SK-N-SH (cell line): ENCODE measurements around the gene ADRA1B. TPM values are rescaled to one million over a fixed set of nuclear protein-coding genes. Genes with fewer than 3 reads are reported as not detected.

Experiments
- CTCF ChIA-PET: fragments of 300-600, 350-600 bp; formaldehyde crosslinking; extraction: SDS; loops from one replicate; lab custom pipeline; 2021; lab: Yijun Ruan, JAX
- POLR2A ChIA-PET: fragments of 350-600 bp; sonication (Branson Sonifier 250); formaldehyde crosslinking; extraction: SDS; loops from one replicate; lab custom pipeline; 2020; ENCODE audit warnings: antibody characterized with exemption, inconsistent platforms; lab: Yijun Ruan, JAX
- DNase-seq: peaks from one replicate; pipeline ENCODE4 v3.0.0; 2012
- H2AFZ ChIP-seq: fragments of 200-600 bp; sonication (generic); 2 replicates; pipeline ENCODE4 v1.8.1; 2016; ENCODE audit warnings: antibody characterized with exemption, mild to moderate bottlenecking, low read depth
- H3F3A ChIP-seq: fragments of 200-600 bp; sonication (generic); replicated peaks from 2 replicates; pipeline ENCODE3; 2016; ENCODE audit warnings: antibody characterized with exemption, mild to moderate bottlenecking; ENCODE audit not compliant: insufficient read depth
- H3K27ac ChIP-seq, 2 experiments: fragments of 200-500 bp in 1 of 2; fragments of 200-600 bp in 1 of 2; sonication (Bioruptor generic) in 1 of 2; sonication (generic), shearing (Covaris generic) in 1 of 2; 2 replicates each; pipeline versions ENCODE4 v1.5.1 to v1.6.1; 2014 to 2016; ENCODE audit warnings: low read depth in 2 of 2, inconsistent platforms in 1 of 2, low read length in 1 of 2, mild to moderate bottlenecking in 1 of 2, mixed read lengths in 1 of 2
- H3K27me3 ChIP-seq: fragments of 200-600 bp; sonication (generic), shearing (Covaris generic); 2 replicates; pipeline ENCODE4 v1.6.1; 2016; ENCODE audit warnings: mixed run types; ENCODE audit not compliant: insufficient read depth
- H3K36me3 ChIP-seq, 2 experiments: fragments of 200-500 bp in 1 of 2; fragments of 200-600 bp in 1 of 2; sonication (Bioruptor generic) in 1 of 2; sonication (generic) in 1 of 2; replicated peaks in 1 of 2; 2 replicates each; pipeline versions ENCODE3 to v1.5.1; 2014 to 2016; ENCODE audit warnings: low read length in 1 of 2, mild to moderate bottlenecking in 1 of 2; ENCODE audit not compliant: insufficient read depth in 2 of 2, control insufficient read depth in 1 of 2
- H3K4me1 ChIP-seq, 2 experiments: fragments of 200-500 bp in 1 of 2; fragments of 200-600 bp in 1 of 2; sonication (Bioruptor generic) in 1 of 2; sonication (generic), shearing (Covaris generic) in 1 of 2; 2 replicates each; pipeline versions ENCODE4 v1.5.1 to v1.6.1; 2014 to 2016; ENCODE audit warnings: low read depth in 1 of 2, low read length in 1 of 2, mixed run types in 1 of 2; ENCODE audit not compliant: insufficient read depth in 2 of 2, control insufficient read depth in 1 of 2
- H3K4me2 ChIP-seq: fragments of 200-600 bp; sonication (generic), shearing (Covaris generic); 2 replicates; pipeline ENCODE4 v1.6.1; 2017; ENCODE audit warnings: mixed run types
- H3K4me3 ChIP-seq, 2 experiments: fragments of 200-500 bp in 1 of 2; fragments of 200-600 bp in 1 of 2; sonication (Bioruptor generic) in 1 of 2; sonication (generic), shearing (Covaris generic) in 1 of 2; 2 replicates each; pipeline versions ENCODE4 v1.5.1 to v1.8.1; 2014 to 2016; ENCODE audit warnings: low read depth in 2 of 2, inconsistent platforms in 1 of 2, low read length in 1 of 2, mild to moderate bottlenecking in 1 of 2, mixed read lengths in 1 of 2, moderate library complexity in 1 of 2
- H3K79me2 ChIP-seq: fragments of 200-600 bp; sonication (generic); 2 replicates; pipeline ENCODE4 v1.8.1; 2017; ENCODE audit warnings: mild to moderate bottlenecking; ENCODE audit not compliant: insufficient read depth
- H3K9ac ChIP-seq: fragments of 200-600 bp; sonication (generic); 2 replicates; pipeline ENCODE4 v1.6.1; 2017; ENCODE audit warnings: mixed run types
- H3K9me2 ChIP-seq: fragments of 200-600 bp; sonication (generic); 2 replicates; pipeline ENCODE4 v1.6.1; 2017; ENCODE audit warnings: mixed run types
- H3K9me3 ChIP-seq: fragments of 200-600 bp; sonication (generic); 2 replicates; pipeline ENCODE4 v1.6.1; 2017; ENCODE audit warnings: mixed run types, mild to moderate bottlenecking, moderate library complexity
- H4K20me1 ChIP-seq: fragments of 200-600 bp; sonication (generic); 2 replicates; pipeline ENCODE4 v1.6.1; 2017; ENCODE audit warnings: mild to moderate bottlenecking, mixed run types; ENCODE audit not compliant: insufficient read depth
- EP300 ChIP-seq, 2 experiments: IDR thresholded peaks; 2 replicates each; pipeline versions ENCODE4 v1.4.0 to v1.6.1; 2012; ENCODE audit warnings: borderline replicate concordance in 1 of 2, low read depth in 1 of 2, low read length in 1 of 2
- FOXJ3 ChIP-seq: sonication (generic); formaldehyde crosslinking; IDR thresholded peaks from 2 replicates; pipeline ENCODE4 v1.5.1; 2020; ENCODE audit warnings: mild to moderate bottlenecking, missing genetic modification reagents
- GABPA ChIP-seq: IDR thresholded peaks from 2 replicates; pipeline ENCODE4 v1.4.0; 2012; ENCODE audit warnings: low read depth, mild to moderate bottlenecking
- MAX ChIP-seq: IDR thresholded peaks from 2 replicates; pipeline ENCODE4 v1.4.0; 2012; ENCODE audit warnings: low read depth
- NFIC ChIP-seq: IDR thresholded peaks from 2 replicates; pipeline ENCODE4 v1.4.0; 2012; ENCODE audit warnings: borderline replicate concordance
- SIN3A ChIP-seq: IDR thresholded peaks from 2 replicates; pipeline ENCODE4 v1.6.1; 2012; ENCODE audit warnings: low read depth, mild to moderate bottlenecking, low read length, moderate library complexity, borderline replicate concordance
- TAF1 ChIP-seq: IDR thresholded peaks from 2 replicates; pipeline ENCODE4 v1.6.1; 2012; ENCODE audit warnings: low read depth, mild to moderate bottlenecking, low read length, moderate library complexity, borderline replicate concordance
- USF1 ChIP-seq: IDR thresholded peaks from 2 replicates; pipeline ENCODE4 v1.4.0; 2012; ENCODE audit warnings: low read depth, borderline replicate concordance
- USF2 ChIP-seq: fragments of 150-350 bp; IDR thresholded peaks from 2 replicates; pipeline ENCODE4 v1.6.1; 2017; ENCODE audit warnings: antibody characterized with exemption, low read length, low read depth, borderline replicate concordance
- ZBTB33 ChIP-seq: IDR thresholded peaks from 2 replicates; pipeline ENCODE4 v1.4.0; 2012; ENCODE audit warnings: low read depth, borderline replicate concordance
- WGBS: methylation state at CpG from one replicate; pipeline ENCODE4 v1.1.6; 2017; ENCODE audit warnings: low lambda C conversion rate; 5-methylcytosine and 5-hydroxymethylcytosine counted together
- polyA plus RNA-seq, 3 experiments: library from polyadenylated mRNA; depleted of rRNA; stranded (reverse); fragments of >200 nt; gene quantifications; 2 replicates each; pipeline ENCODE4 v1.2.3, GENCODE V29; 2012
- TF ChIP-seq, protein P1 (sequence below): fragments of 200-600 bp; sonication (generic); IDR thresholded peaks from 2 replicates; pipeline ENCODE4 v1.6.1; 2017; ENCODE audit warnings: antibody characterized with exemption, mild to moderate bottlenecking, moderate library complexity
- TF ChIP-seq, protein P2 (sequence below): IDR thresholded peaks from 2 replicates; pipeline ENCODE4; 2012

The ADRA1B gene
- polyA plus RNA-seq, 1 of the 3 experiments (the other 2 are of a cell fraction): 2.2 TPM

DNA sequence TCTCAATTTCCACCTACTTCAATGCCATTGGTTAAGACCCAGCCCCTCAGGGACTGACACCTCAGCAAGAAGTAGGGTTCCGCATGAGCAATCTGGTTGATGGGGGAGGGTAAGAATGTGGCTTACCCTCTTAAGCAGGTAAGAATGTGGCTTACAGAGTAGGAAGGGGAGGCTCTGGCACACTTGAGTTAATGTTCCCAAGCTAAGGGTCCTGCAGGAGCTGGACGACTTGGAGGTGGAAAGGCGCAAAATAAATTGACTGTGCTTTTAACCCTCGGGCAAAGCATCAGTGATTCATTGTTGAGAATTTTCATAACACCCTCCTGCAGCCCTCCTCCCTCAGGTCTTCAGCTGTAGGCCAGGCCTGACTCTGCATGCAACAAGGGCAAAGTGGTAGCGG is 24.9 kb upstream of the ADRA1B start:
- Histone ChIP-seq H3K4me1 (no peaks in the 10 kb centered on the region), H3K9me2 (no peaks in the 10 kb centered on the region)
- POLR2A ChIA-PET: no interaction called here
- TF ChIP-seq ZBTB33 (no peak), EP300 (IDR thresholded peaks at IDR 0.05; ENCODE audit: borderline replicate concordance in 1 of 2, low read depth in 1 of 2, low read length in 1 of 2) (no peak), FOXJ3 (CRISPR knock-in tag) (no peak), SIN3A (no peak), NFIC (no peak), GABPA (no peak), TAF1 (no peak), USF1 (no peak), USF2 (no peak), MAX (no peak)
- TF ChIP-seq, protein P1, sequence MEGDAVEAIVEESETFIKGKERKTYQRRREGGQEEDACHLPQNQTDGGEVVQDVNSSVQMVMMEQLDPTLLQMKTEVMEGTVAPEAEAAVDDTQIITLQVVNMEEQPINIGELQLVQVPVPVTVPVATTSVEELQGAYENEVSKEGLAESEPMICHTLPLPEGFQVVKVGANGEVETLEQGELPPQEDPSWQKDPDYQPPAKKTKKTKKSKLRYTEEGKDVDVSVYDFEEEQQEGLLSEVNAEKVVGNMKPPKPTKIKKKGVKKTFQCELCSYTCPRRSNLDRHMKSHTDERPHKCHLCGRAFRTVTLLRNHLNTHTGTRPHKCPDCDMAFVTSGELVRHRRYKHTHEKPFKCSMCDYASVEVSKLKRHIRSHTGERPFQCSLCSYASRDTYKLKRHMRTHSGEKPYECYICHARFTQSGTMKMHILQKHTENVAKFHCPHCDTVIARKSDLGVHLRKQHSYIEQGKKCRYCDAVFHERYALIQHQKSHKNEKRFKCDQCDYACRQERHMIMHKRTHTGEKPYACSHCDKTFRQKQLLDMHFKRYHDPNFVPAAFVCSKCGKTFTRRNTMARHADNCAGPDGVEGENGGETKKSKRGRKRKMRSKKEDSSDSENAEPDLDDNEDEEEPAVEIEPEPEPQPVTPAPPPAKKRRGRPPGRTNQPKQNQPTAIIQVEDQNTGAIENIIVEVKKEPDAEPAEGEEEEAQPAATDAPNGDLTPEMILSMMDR: no peak
- TF ChIP-seq, protein P2, sequence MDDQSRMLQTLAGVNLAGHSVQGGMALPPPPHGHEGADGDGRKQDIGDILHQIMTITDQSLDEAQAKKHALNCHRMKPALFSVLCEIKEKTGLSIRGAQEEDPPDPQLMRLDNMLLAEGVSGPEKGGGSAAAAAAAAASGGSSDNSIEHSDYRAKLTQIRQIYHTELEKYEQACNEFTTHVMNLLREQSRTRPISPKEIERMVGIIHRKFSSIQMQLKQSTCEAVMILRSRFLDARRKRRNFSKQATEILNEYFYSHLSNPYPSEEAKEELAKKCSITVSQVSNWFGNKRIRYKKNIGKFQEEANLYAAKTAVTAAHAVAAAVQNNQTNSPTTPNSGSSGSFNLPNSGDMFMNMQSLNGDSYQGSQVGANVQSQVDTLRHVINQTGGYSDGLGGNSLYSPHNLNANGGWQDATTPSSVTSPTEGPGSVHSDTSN: no peak
- TF ChIP-seq, all 33 proteins: peak for 0
- H3K27me3 ChIP-seq: no peaks in the 10 kb centered on the region
- H3K79me2 ChIP-seq: no peaks in the 10 kb centered on the region
- no peaks in the 10 kb centered on the region for H4K20me1 ChIP-seq
- H3K4me2 ChIP-seq: no peak overlapping the region
- no peak overlapping the region for H2AFZ ChIP-seq
- CTCF ChIA-PET: interaction anchor here (0.8 kb wide), 1 partner anchor 25 kb away, joined by 3 read pairs; the partner anchor contains the start of gene ADRA1B
- H3K36me3 ChIP-seq: no peaks in the 10 kb centered on the region
- 67% methylated on average over 5 of the region's 5 CpGs for WGBS
- no peak overlapping the region for H3K9ac ChIP-seq
- no peak overlapping the region for H3K27ac ChIP-seq
- H3F3A ChIP-seq: peaks cover 1% of the 10 kb centered on the region
- no peak for DNase-seq
- no peak overlapping the region for H3K4me3 ChIP-seq
- H3K9me3 ChIP-seq: no peaks in the 10 kb centered on the region
